GM19238 (cell line): ENCODE results near the gene POMT2.

Experiments
- DNase-seq: peaks from one replicate; pipeline ENCODE4 v3.0.0; 2011; ENCODE audit warnings: low spot score; ENCODE audit not compliant: insufficient read length

POMT2 gene

DNA sequence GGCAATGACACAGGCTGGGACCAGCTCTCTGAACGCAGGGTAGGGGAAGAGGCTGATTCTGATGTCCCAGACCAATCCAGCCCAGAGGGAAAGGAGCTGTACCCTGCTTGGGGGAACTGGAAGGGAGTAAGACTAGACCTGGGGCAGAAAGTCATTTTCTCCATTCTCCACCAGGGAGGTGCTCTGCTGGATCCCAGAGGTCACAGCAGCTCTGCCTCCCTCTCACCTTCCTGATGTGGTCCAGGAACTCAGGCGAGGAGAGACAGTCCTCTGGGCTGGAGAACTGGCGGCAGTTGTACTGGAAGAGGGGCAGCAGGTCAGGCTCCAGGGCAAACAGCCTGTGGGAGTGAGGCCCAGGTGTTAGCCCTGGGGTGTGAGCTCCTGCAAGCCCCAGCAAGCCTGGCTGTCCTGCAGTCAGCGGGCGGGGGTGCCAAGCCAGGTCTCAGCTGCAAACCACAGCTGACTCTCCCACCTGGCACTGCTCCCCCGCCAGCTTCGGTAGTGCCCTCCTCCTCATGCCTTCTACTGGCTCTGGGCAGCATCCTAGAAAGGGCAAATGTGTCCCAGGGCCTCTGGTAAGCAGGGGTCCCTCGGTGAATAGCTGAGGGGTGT is 51.6 kb downstream of the POMT2 start:
- DNase-seq, result no peak

- no peak for DNase-seq
Measured at GRCh38 chr14:77267937-77268699, 52.6 kb downstream of the POMT2 start.

DNA sequence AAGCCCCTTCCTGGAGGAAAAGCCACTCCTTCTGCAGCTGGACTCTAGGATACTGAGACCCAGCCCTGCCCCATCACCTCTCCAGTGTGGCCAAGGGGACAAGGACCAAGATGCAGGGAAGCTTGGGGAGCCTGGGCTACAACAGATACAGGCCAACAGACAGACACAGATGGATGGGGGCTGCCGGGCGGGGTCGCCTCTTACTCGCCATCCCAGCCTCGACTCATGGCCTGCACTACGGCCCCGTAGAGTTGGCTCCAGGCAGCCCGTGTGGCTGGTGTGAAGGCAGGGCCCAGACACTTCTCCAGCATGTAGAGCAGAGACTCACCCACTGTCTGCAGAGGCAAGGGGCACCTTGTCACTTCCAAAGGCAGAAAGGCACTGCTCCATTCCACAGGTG is 54.3 kb downstream of the POMT2 start:
- no peak for DNase-seq

GRCh38 chr14:77265561-77266335 is 54.9 kb downstream of the POMT2 start:
- no peak for DNase-seq

DNA sequence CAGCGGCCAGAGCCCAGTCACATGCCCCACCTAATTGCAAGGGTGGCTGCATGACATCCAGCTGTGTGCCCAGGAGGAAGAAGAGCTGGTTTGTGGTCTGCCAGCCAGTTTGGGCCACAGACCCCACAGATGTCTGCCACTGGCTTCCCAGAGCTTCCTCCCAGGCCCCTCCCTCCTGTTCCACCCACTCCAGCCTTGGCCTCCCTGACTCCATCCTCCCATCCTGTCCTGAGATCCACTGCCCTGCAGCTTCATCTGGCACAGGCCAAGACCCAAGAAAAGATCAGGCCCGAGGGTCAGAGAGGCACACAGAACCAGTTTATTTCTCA is 55.5 kb downstream of the POMT2 start:
- no peak for DNase-seq

DNA sequence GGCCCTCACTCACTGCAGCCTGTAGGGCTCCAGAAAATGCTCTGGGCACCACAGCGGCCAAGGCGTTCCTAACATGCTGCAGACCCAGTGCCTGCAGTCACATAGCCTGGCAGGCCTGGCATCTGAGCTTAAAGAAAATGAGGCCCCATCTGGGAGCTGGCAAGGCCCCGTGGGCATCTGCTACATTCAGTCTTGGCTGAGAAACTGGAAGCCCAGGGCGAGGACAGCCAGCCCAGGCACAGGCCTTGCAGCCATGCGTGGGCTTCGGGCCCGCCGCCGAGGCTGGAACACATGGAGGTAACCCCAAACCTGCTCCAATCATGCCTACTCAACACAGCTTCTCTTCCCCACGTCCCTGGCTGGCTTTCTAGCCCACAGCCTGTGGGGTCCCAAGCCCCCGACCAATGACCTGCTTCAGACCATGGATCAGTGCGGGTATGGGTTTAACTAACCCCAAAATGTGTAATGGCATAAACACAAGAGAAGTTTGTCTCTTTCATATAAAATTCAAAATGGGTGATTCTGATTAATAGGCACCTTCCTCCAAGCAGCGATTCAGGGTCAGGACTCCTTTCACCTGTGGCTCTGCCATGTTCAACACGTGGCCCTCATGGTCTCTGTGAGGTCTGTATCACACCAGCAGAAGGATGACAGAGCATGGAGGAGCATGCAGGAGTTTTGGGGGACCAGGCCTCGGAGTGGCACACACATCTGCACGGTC is 56.1 kb downstream of the POMT2 start:
- DNase-seq, result no peak

GRCh38 chr14:77260631-77261030 is 60.1 kb downstream of the POMT2 start:
- no peak for DNase-seq

- DNase-seq, result no peak
Measured at GRCh38 chr14:77260199-77260598, 60.5 kb downstream of the POMT2 start.

- DNase-seq, result no peak
Measured at GRCh38 chr14:77259025-77259715, 61.5 kb downstream of the POMT2 start.

GRCh38 chr14:77258566-77258965 is 62.1 kb downstream of the POMT2 start:
- DNase-seq, result no peak

DNA sequence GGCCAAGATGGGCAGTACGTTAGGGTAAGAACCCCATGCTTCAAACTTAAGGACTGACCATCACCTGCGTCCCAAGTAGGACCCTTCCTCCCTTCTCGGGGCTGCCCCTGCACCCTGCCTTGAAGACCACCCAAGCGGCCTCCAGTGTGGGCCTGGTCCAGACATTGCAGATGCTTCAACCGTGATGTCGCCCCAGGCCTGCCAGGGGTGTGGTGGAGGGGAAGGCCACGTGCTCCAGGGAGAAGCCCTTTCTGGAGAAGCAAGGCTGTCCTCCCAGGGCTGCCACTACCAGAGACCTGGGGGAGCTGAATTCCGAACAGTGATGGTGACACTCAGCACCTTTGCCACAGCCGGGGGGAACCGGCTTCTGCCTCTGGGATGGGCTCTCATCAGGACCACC is 63.0 kb downstream of the POMT2 start:
- DNase-seq, result no peak

DNA sequence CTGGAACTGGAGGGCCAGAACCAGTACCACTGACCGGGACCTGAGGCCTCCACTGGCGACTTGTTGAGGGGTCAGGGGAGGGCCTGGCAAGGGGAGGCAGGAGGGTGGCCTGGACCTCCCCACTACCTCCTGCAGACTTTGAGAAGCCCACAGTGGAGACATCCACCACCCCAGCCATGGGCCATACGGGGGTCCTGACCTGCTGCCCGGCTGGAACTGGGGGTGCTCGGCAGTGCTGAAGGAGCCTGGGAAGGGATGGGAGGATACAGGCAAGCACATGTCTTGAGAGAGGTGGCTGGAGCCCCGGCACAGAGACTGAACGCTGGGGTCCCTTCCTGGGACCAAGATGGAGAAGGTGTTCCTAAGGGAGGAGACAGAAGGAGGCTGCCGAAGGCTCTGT is 64.0 kb downstream of the POMT2 start:
- DNase-seq, result no peak

GRCh38 chr14:77253333-77254190 is 67.1 kb downstream of the POMT2 start:
- no peak for DNase-seq

DNA sequence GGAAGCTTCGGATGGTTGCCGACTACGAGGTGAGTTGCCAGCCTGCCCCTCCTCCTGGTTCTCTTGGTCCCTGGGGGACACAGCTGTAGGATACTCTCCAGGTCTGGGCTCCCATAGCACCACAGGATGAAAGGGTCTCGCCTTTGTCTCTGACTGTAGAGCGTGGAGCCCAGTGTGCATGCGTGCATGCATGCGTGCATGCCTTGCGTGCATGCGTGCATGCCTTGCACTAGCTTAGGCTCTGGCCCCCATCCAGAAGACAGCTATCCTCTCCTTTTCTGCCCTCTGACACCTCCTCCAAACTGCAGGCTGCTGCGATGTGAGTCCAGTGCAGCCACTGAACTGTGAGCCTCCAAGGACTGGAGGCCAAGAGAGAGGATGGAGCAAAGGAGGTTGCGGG is 68.8 kb downstream of the POMT2 start:
- DNase-seq, result no peak

GRCh38 chr14:77250927-77251326 is 69.8 kb downstream of the POMT2 start:
- no peak for DNase-seq

GRCh38 chr14:77249286-77249685 is 71.4 kb downstream of the POMT2 start:
- no peak for DNase-seq

GRCh38 chr14:77248666-77249065 is 72.0 kb downstream of the POMT2 start:
- DNase-seq, result no peak

- DNase-seq, result no peak
Measured at GRCh38 chr14:77246784-77247183, 73.9 kb downstream of the POMT2 start.

DNA sequence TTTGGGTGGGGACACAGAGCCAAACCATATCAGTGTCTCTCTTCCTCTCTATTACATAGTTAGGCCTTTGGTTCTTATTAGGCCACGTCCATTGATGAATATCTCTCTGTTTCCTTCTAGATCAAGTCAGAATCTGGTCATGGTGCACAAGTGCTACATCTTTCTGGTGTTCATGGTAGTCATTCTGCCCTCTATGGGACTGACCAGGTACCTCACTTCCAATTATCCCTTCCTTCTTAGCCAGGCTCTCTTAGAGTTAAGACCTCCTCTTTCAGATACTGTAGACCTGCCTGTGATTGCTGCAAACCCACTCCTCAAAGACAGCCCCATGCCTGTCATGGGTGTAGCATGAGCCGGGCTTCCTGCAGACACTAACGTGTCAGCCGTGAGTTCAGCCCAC is 74.9 kb downstream of the POMT2 start:
- DNase-seq, result no peak

GRCh38 chr14:77243853-77244252 is 76.8 kb downstream of the POMT2 start:
- DNase-seq, result no peak
